Stimulated activated naive CD4-positive, alpha-beta T cell (primary cell): Measurements from ENCODE around the gene NOL12.

Experiments used
- DNase-seq, 6 experiments: peaks; one replicate each; lab custom pipeline; 2025; lab: John Stamatoyannopoulos, UW

Gene NOL12

DNA sequence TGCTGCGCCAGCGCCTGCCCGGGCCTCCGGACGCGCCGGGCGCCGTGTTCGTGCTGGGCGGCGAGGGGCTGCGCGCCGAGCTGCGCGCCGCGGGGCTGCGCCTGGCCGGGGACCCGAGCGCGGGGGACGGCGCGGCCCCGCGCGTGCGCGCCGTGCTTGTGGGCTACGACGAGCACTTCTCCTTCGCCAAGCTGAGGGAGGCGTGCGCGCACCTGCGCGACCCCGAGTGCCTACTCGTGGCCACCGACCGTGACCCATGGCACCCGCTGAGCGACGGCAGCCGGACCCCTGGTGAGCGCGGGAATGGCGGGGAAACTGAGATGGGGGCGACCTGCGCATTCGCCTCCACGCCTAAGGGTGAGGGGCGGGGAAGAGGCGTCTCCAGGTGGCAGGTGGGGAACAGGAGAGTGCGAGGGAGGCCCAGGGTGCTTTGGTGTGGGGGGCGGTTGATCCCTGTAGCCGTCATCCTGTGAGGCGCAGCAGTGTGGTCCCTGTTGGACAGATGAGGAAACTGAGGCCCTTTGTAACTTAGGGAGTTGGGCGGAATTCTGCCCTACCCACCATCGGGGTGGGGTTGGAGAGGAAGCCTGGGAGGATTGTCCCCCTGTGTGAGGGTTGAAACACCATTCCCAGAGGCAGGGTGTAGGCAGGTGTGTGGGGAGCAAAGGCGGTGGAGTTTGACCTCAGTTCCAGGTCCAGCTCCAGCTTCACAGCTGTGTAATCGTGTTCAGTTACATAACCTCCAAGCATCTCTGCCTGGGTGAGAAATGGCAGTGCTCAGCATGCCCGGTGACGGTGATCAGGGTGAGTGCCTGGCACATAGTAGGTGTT is 26.9 kb upstream of the NOL12 start:
- DNase-seq: peak in 2 of 6 experiments; percentile 34 to 40

DNA sequence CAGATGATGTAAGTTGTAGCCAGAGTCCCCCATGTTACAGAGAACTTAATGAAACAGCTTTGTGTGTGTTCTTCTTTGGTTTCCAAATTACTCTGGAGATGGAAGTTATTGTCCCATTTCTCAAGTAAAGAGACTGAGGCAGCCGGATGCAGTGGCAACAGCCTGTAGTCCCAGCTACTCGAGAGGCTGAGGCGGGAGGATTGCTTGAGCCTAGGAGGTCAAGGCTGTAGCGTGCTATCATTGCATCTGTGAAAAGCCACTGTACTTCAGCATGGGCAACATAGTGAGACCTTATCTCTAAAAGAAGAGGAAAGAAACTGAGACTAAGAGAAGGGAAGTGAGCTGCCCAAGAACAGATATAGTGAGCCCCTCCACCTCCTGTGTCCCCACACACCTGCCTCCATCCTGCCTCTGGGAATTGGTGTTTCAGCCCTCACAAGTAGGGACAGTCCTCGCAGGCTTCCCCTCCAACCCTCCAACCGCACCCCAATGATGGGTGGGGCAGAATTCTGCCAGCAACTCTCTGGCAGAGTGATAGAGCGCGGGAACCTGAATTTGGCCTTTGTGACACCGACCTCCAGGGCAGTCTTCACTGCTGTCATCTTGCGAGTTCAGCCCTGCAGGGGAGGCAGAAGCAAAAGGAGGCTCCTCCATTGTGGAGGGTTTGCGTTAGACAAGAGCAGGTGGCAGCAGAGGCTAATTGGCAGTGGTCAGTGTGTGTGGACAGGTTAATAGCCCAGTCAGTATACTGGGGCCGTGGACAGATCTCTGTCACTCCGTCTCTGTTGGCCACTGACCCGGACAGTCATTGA is 26.0 kb upstream of the NOL12 start:
- DNase-seq: no peak

DNA sequence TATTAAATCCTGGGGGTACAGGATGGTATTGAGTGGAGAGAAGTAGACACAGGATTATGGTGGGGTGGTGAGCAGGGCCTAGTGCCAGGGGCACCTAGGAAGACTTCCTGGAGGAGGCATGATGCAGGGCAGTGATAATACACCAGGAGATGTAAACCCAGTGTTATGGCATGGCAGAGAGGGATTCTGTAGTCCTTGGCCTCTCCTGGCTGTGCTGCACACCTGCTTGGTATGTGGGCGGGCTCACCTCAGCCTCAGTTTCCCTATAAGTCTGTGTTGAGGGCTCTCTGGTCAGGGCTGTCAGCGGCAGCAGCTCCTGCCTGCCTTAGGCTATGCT is 25.5 kb upstream of the NOL12 start:
- no peak for DNase-seq

DNA sequence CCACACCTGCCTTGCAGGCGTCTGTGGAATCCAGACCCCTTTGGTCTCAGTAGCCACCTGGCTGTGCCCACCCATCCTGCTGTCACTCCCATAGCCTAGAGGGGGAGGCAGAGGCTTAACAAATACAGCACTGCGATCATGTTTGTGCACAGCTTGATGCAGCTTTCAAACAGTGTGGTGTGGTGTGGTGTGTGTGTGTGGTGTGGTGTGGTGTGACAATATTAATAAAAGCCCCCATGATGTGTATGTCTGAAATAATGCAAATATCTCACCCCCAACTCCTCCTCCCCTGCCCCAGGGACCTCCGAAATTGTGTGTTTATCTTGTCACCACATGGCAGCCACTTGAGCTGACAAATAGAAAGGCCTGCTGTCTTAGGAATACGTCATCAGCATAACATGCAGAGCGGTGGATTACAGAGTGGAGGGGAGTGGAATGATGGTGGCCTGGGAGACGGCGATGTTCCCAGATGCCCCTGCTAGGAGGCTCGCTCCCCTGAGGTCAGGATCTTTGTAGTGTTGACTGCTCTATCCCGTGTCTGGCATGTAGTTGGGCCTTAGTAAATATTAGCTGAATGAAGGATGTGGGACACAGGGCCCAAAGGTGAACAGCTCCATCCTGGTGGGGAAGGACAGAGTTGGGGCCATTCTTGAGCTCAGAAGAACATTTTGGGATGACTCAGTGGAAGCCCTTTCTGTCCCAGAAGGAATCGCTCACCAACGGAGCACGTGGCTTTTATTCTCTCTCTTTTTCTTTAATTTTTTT is 24.8 kb upstream of the NOL12 start:
- DNase-seq: peak in 5 of 6 experiments; percentile 10 to 43 (median 23)

DNA sequence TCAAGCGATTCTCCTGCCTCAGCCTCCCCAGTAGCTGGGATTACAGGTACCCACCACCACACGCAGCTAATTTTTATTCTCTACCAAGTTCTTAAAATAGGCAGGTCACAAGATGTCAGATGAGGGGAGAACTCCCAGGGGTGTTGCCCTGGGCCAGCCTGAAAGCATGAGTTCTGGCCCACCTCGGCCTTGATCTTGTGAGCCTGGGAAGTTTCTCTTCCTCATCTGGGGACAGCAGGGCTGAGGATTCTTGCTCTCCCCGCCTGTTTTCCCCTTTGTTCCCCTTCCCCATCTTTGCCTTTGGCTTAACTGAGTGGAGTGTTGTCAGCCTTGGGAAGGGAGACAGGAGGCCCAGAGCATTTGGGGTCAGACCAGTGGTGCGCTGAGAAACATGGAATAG is 24.1 kb upstream of the NOL12 start:
- no peak for DNase-seq

DNA sequence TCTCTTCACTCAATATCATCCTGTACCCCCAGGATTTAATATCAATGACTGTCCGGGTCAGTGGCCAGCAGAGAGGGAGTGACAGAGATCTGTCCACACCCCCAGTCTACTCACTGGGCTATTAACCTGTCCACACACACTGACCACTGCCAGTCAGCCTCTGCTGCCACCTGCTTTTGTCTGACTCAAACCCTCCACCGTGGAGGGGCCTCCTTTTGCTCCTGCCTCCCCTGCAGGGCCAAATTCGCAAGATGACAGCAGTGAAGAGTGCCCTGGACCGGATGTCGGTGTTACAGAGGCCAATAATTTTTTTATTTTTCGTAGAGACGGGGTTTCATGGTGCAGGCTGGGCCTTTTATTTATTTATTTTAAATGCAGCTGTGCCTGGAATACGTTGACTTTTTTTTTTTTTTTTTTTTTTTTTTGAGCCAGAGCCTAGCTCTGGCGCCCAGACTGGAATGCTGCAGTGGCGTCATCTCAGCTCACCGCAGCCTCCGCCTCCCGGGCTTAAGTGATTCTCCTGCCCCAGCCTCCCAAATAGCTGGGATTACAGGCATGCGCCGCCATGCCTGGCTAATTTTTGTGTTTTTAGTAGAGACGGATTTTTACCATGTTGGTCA is 22.5 kb upstream of the NOL12 start:
- DNase-seq: no peak

DNA sequence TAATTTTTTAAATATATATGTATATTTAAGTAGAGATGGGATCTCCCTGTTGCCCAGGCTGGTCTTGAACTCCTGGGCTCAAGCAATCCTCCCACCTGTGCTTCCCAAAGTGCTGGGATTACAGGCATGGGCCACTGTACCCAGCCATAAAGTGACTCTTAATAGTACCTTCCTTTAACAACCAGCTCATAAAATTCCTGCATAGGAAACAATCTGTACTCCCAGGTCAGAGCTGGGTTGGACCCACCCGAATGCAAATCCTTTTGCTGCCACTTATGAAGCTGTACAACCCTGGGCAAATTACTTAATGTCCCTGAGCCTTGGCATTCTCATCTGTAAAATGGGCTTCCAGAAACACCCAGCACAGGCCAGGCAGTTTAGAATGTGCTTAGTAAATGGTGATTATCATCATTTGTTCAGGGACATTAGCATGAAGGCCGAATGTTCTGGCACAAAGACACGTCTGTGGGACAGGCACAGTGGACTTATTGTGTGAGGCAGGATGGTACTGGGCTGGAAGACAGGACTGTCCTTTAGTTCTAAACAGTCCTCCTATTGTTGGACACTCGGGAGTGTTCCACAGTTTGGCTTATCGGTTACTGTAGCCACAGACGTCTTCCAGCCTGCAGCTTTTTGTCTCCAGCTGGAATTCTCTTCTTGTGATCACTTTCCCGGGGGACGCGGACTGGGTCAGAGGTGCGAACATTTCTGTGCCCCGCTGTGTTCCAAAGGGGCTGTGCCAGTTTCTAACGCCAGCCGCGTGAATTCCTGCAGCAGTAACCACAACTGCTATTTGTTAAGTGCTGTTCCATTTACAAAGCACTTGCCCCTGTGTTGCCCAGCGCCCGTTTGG is 21.7 kb upstream of the NOL12 start:
- no peak for DNase-seq

DNA sequence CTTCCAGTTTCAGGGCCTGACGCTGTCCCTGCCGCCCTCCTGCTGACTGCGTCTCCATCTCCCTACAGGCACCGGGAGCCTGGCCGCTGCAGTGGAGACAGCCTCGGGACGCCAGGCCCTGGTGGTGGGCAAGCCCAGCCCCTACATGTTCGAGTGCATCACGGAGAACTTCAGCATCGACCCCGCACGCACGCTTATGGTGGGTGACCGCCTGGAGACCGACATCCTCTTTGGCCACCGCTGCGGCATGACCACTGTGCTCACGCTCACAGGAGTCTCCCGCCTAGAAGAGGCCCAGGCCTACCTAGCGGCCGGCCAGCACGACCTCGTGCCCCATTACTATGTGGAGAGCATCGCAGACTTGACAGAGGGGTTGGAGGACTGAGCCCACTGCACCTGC is 20.7 kb upstream of the NOL12 start:
- DNase-seq: no peak

DNA sequence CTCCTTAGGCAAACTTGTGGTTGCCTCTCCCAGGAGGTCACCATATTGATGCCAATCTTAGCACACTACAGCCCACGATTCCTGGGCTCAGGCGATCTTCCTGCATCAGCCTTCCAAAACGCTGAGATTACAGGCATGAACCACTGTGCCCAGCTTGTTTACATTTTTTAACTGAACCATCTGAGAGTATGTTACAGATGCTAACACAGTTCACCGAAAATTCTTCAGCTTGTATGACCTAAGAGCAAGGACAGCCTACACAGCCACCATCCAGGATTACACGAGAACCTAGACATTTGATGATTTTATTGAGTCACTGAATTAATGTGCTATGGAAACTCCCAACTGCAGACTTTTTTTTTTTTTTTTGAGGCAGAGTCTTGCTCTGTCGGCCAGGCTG is 16.6 kb upstream of the NOL12 start:
- DNase-seq: no peak

DNA sequence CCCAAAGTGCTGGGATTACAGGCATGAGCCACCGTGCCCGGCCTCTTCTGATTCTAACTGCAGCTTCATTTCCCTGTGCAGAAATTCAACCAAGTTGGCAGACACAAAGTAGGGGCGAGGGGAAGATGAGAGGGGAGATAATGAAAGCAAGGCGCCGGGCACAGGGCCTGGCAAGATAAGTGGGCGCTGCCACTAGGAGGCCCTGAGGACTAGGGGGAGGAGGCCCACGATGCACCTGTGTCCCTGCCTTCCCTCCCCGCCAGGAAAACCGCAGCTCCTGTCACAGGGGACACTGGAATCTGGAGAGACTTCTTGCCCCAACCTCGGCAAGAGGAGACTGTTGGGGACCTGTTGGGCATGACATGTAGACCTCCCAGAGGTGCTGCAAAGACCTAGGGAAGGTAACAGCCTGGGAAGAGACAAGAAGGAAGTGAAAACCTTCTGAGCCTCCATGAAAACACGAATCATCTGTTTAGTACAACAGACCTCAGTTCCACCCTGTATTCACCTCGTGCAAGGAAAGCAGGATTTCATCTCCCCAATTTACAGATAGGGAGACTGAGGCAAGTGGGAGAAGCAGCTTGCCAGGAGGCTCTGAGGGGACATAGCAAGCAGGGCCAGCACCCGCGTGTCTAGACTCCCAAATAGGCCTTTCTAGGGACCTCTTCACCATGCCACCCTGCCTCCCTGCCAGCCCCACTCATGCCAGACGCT is 13.8 kb upstream of the NOL12 start:
- peak; percentile 14 to 49 (median 25) for DNase-seq

DNA sequence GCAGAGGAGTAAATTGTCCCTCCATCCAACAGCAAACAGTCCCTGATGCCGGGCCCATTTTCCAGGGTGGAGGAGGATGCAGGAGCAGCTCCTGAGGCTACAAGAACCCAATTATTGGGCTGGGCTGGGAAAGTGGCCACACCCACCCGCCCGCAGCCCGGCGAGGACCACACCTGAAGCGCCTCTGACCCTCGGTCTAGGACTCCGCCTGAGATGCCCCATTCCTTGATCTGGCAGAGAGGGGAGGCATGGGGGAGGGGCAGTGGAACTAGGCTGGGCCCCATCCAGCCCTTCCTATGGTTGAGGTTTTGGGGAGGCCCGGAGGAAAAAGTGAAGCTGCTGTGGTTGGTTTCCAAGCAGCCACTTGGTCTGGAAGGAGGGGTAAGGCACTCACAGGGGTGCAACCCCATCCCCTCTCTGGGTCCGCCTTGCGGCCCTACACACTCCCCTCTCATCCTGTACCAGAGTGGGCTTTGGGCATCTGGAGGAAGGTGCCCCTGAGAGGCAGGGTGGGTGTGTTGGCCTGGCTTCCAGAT is 13.2 kb upstream of the NOL12 start:
- no peak for DNase-seq

DNA sequence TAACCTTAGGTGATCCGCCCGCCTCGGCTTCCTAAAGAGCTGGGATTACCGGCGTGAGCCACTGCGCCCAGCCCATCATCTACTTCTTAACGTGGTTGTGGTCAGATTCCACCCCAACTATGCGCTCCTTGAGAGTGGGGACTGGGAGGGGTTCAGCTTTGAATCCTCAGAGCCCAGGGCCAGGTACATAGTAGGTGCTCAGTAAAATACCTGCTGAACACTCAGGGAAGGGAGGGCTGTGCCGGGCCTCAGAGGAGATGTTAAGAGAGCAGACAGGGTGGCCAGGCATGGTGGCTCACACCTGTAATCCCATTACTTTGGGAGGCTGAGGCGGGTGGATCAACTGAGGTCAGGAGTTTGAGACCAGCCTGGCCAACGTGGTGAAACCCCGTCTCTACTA is 11.9 kb upstream of the NOL12 start:
- no peak for DNase-seq

DNA sequence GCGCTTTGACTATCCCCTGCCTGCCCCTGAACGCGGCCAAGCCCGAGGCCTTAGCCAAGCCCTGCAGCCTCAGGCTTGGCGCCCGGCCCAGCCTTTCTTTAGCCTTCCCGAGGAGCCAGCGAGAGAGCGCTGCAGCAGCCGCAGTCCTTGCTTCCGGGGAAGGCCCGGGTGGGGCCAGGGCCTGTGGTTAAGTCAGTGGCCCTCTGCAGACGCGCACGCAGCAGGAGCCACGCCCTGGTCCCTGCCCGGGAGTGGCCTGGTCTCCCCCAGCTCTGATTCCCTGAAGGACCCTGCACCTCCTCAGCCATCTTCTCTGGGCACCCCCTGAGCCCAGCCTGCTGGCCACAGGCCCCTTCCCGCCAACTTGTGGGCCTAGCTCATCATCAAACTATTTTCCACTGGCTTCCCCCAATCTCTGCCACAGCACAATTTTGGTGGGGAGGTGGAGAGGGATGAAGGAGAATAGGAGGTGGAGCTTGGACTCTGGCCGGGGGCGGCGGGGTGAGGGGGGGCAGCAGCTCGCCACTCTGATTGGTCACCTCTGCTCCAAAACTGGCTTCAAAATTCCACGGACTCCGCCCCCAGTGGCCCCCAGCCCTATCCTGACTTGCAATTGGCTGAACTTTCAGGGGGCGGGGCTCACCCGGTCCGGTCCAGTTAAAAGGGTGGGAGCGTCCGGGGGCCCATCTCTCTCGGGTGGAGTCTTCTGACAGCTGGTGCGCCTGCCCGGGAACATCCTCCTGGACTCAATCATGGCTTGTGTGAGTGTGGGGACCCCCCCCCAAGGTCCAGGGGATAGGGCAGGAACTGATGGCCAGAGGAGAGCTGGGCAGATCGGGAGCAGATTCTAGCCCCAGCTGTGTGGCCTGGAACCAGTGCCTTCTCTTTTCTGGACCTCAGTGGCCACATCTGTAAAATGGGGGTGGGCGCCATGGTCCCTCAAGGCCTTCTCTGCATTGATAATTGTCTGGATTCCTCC is 10.9 kb upstream of the NOL12 start, which contains the start of gene LGALS1:
Gene LGALS1 (plus strand): TSS at position 686 of the 979 bp plus-strand sequence. CDS start 67 bp downstream, at position 753.
- peak; percentile 25 to 62 (median 34) for DNase-seq

DNA sequence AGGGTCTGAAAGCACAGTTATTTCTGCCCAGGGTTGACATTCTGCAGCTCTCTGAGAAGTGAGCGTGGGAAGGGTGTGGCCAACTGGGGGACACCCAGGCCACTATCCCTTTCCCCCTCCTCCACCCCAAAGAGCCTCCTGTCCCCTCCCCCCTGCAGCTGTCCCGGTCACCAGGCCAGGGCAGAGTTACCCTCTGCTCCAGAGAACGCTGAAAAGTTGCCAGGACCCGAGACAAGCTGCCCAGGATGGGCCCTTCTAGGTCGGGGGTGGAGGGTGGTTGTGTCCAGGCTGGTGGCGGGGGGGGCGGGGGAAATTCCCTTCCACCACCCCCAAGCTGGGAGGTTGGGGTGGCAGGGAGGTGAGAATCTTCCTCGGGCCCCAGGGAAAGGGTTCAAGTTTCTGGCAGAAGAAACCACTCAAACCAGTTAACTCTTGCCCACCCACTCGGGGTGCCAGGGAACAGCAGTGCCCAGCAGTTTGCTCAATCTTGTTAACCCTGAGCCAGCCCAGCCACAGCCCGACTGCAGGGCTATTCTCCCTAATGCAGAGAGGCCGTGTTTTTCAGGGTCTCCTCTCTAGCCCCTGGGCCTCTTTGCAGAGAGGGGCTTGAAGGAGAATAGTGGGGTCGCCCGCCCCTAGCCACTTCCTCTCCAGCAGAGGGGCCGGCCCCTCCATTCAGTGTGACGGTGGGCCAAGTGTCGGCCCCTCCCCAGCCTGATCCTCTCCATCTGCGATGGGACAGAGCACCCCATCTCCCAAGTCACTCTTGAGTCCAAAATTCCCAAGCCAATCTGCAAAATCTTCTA is 10.0 kb upstream of the NOL12 start:
- peak in 2 of 6 experiments; percentile 26 to 32 for DNase-seq

DNA sequence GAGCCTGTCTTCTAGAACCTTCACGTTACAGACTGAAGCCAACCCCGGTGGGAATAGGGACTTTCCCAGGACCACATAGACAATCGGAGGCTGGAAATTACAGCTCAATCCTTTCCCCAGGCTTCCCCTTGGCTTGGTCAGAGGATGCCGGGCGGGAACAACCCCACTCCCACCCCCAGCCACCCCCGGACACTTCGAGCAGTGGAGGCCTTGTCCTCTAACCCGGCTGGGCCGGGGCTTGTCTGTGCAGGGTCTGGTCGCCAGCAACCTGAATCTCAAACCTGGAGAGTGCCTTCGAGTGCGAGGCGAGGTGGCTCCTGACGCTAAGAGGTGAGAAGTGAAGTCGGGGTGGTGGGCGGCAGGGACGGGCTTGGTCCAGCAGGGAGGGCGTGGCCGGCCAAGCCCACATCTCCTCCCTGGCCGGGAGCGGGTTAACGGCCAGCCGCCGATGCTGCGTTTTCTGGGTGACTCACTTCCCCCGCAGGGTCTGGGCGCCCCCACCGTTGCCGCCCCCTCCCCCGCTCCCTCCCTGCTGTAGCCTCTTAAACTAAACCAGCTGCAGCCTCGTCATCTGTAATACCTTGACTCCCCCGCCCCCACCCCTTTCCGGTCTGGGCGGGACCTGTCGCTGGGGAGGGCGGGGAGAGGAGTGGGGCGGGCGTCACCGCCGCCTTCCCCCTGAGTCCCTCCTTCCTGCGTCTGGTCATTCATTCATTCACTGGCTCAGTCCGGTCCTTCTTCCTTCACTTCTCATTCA is 9.2 kb upstream of the NOL12 start:
- peak; percentile 88 to 95 (median 94) for DNase-seq

DNA sequence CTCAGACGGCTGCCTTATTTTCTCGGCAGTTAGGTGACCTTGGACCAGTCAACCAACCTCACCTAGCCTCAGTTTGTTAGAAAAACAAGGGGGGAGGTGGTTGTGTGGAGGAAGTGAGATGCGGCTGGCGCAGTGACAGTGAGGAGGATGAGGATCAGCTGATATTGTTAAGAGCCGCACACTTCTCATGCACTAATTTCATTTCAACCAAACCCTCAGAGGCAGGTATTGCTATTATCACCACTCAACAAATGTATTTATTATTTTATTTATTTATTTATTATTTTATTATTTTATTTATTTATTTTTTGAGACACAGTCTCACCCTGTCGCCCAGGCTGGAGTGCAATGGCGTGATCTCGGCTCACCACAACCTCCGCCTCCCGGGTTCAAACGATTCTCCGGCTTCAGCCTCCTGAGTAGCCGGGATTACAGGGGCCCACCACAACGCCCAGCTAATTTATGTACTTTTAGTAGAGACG is 8.6 kb upstream of the NOL12 start:
- no peak for DNase-seq

DNA sequence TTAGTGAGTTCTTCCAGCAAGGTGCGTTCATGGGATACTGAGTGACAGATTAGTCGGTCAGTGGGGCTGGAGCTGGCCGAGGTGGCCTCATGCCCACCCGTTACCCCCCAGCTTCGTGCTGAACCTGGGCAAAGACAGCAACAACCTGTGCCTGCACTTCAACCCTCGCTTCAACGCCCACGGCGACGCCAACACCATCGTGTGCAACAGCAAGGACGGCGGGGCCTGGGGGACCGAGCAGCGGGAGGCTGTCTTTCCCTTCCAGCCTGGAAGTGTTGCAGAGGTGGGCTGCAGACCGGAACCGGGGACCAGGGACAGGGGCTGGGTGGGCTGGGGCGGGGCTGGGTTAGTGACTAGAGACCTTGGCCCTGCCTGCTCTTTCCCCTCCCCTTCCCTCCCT is 7.8 kb upstream of the NOL12 start:
- DNase-seq: no peak
